ENCODE data around the gene FIZ1. TPM values are rescaled to one million over a fixed set of nuclear protein-coding genes. Genes with fewer than 3 reads are reported as not detected.
"Not testable (repeated sequence)": the region's sequence is repeated elsewhere in the genome, so short reads cannot be mapped to it uniquely, and the experiment has no call there.

Gene FIZ1
- total and polyA plus RNA-seq, 5 experiments from 2014 or later, result 2.8 to 22.0 (median 5.4) TPM

- H3K4me3 Mint-ChIP-seq, result peak overlapping the region in 4 of 10 donors; percentile 14 to 47 (median 26)
- POLR2A ChIA-PET, result interaction anchor here (0.7 to 3.9 kb wide), 2 partner anchors 11 to 112 kb away, joined by 4 to 25 read pairs; partner anchors contain the start of genes FIZ1, ZNF524 and ZNF628
Measured at GRCh38 chr19:55588738-55589137, 10.6 kb downstream of the FIZ1 start.

GRCh38 chr19:55586976-55587668 is 12.2 kb downstream of the FIZ1 start:
- ATAC-seq (peak; percentile 96 to 99), DNase-seq (peak; percentile 84 to 96 (median 92))
- Mint-ChIP-seq H3K9me3 (no peaks in the 10 kb centered on the region), H3K36me3 (no peaks in the 10 kb centered on the region), H3K27me3 (no peaks in the 10 kb centered on the region), H3K27ac (peak overlapping the region; percentile 37 to 94 (median 88)), H3K4me3 (peak overlapping the region; percentile 68 to 92 (median 88)), H3K4me1 (peaks cover 13 to 34% (median 29%) of the 10 kb centered on the region in 4 donors)
- POLR2A ChIA-PET, result interaction anchor here (0.7 to 3.9 kb wide), 3 partner anchors 8 to 45 kb away, joined by 3 to 25 read pairs (median 3); partner anchors contain the start of genes FIZ1 and ZNF524

More at GRCh38 chr19:55588738-55589137, 10.6 kb downstream of the FIZ1 start:
- H3K27me3 Mint-ChIP-seq, result no peaks in the 10 kb centered on the region
- peaks cover 13 to 34% (median 28%) of the 10 kb centered on the region in 4 donors for H3K4me1 Mint-ChIP-seq
- peaks cover 0 to 3% (median 2%) of the 10 kb centered on the region in 3 donors for H3K36me3 Mint-ChIP-seq
- H3K27ac Mint-ChIP-seq, result peak overlapping the region in 1 of 10 donors; percentile 43
- DNase-seq (no peak), ATAC-seq (no peak)
- H3K9me3 Mint-ChIP-seq, result no peaks in the 10 kb centered on the region

GRCh38 chr19:55585658-55586339 is 13.5 kb downstream of the FIZ1 start:
- POLR2A ChIA-PET, result interaction anchor here (0.5 to 3.9 kb wide), 8 partner anchors 10 to 535 kb away, joined by 3 to 25 read pairs (median 3); partner anchors contain the start of genes FIZ1 and ZNF524
- Mint-ChIP-seq H3K4me1 (peaks cover 18 to 46% (median 42%) of the 10 kb centered on the region in 4 donors), H3K36me3 (no peaks in the 10 kb centered on the region), H3K9me3 (no peaks in the 10 kb centered on the region), H3K4me3 (peak overlapping the region; percentile 68 to 92 (median 87)), H3K27me3 (no peaks in the 10 kb centered on the region), H3K27ac (peak overlapping the region; percentile 51 to 94 (median 84))
- DNase-seq (peak in 8 of 10 donors; percentile 30 to 78 (median 40)), ATAC-seq (peak; percentile 29 to 31)

GRCh38 chr19:55584871-55585270 is 14.4 kb downstream of the FIZ1 start:
- POLR2A ChIA-PET, result interaction anchor here (0.7 to 3.9 kb wide), 4 partner anchors 11 to 50 kb away, joined by 3 to 25 read pairs (median 4); partner anchors contain the start of genes FIZ1 and ZNF524
- no peaks in the 10 kb centered on the region for H3K9me3 Mint-ChIP-seq
- peaks cover 0 to 2% (median 0%) of the 10 kb centered on the region in 3 donors for H3K36me3 Mint-ChIP-seq
- H3K4me3 Mint-ChIP-seq, result peak overlapping the region in 6 of 10 donors; percentile 35 to 85 (median 65)
- DNase-seq, result no peak
- H3K27ac Mint-ChIP-seq, result peak overlapping the region in 6 of 10 donors; percentile 51 to 87 (median 75)
- no peak for ATAC-seq
- no peaks in the 10 kb centered on the region for H3K27me3 Mint-ChIP-seq
- peaks cover 20 to 50% (median 46%) of the 10 kb centered on the region in 4 donors for H3K4me1 Mint-ChIP-seq

- Mint-ChIP-seq H3K27ac (peak overlapping the region in 1 of 10 donors; percentile 51), H3K4me1 (peaks cover 22 to 52% (median 50%) of the 10 kb centered on the region in 4 donors), H3K4me3 (peak overlapping the region in 1 of 10 donors; percentile 35)
- H3K36me3 Mint-ChIP-seq, H3K27me3 Mint-ChIP-seq, ATAC-seq, DNase-seq, H3K9me3 Mint-ChIP-seq: not testable (repeated sequence)
- POLR2A ChIA-PET, result interaction anchor here (0.7 kb wide), 2 partner anchors 15 to 77 kb away, joined by 4 to 6 read pairs; partner anchors contain the start of gene FIZ1
Measured at GRCh38 chr19:55583897-55584296, 15.4 kb downstream of the FIZ1 start.

GRCh38 chr19:55582284-55582683 is 17.0 kb downstream of the FIZ1 start:
- ATAC-seq, H3K9me3 Mint-ChIP-seq, H3K36me3 Mint-ChIP-seq, DNase-seq, H3K27me3 Mint-ChIP-seq: not testable (repeated sequence)
- Mint-ChIP-seq H3K4me1 (peaks cover 20 to 46% (median 45%) of the 10 kb centered on the region in 4 donors), H3K4me3 (peak overlapping the region in 3 of 10 donors; percentile 89 to 92 (median 90)), H3K27ac (peak overlapping the region in 7 of 10 donors; percentile 24 to 92 (median 79))
- POLR2A ChIA-PET, result interaction anchor here (0.7 to 2.4 kb wide), 5 partner anchors 16 to 581 kb away, joined by 3 to 24 read pairs (median 3); partner anchors contain the start of genes FIZ1, ZNF524 and ZNF865

- peak overlapping the region; percentile 26 to 92 (median 84) for H3K27ac Mint-ChIP-seq
- H3K4me3 Mint-ChIP-seq, result peak overlapping the region in 7 of 10 donors; percentile 74 to 92 (median 83)
- H3K27me3 Mint-ChIP-seq, result no peaks in the 10 kb centered on the region
- H3K4me1 Mint-ChIP-seq, result peaks cover 18 to 41% (median 41%) of the 10 kb centered on the region in 4 donors
- POLR2A ChIA-PET, result interaction anchor here (0.7 to 2.4 kb wide), 6 partner anchors 15 to 580 kb away, joined by 3 to 24 read pairs (median 3); partner anchors contain the start of genes FIZ1, ZNF524 and ZNF865
- ATAC-seq (no peak), DNase-seq (no peak)
- H3K36me3 Mint-ChIP-seq, result peaks cover 3 to 13% (median 11%) of the 10 kb centered on the region in 3 donors
- peaks cover 0 to 6% (median 0%) of the 10 kb centered on the region in 9 donors for H3K9me3 Mint-ChIP-seq
Measured at GRCh38 chr19:55581823-55582223, 17.5 kb downstream of the FIZ1 start.

- H3K9me3 Mint-ChIP-seq, result peaks cover 0 to 8% (median 0%) of the 10 kb centered on the region in 9 donors
- H3K4me1 Mint-ChIP-seq, result peaks cover 18 to 36% (median 35%) of the 10 kb centered on the region in 4 donors
- POLR2A ChIA-PET, result interaction anchor here (0.6 to 2.4 kb wide), 10 partner anchors 15 to 378 kb away, joined by 3 to 24 read pairs (median 3); partner anchors contain the start of genes FIZ1, ZNF524, ZNF784 and ZNF865
- H3K4me3 Mint-ChIP-seq, result peak overlapping the region; percentile 74 to 92 (median 86)
- ATAC-seq (no peak), DNase-seq (peak in 2 of 10 donors; percentile 16 to 25)
- H3K36me3 Mint-ChIP-seq, result peaks cover 3 to 16% (median 12%) of the 10 kb centered on the region in 3 donors
- no peaks in the 10 kb centered on the region for H3K27me3 Mint-ChIP-seq
- H3K27ac Mint-ChIP-seq, result peak overlapping the region; percentile 73 to 92 (median 89)
Measured at GRCh38 chr19:55581145-55581822, 18.0 kb downstream of the FIZ1 start.

- peak; percentile 65 to 74 for ATAC-seq
- Mint-ChIP-seq H3K36me3 (peaks cover 3 to 16% (median 12%) of the 10 kb centered on the region in 3 donors), H3K27ac (peak within 1 kb of the TSS; percentile 88 to 96 (median 92)), H3K4me1 (peaks cover 18 to 31% (median 30%) of the 10 kb centered on the region in 4 donors), H3K4me3 (peak within 1 kb of the TSS; percentile 82 to 95 (median 87)), H3K9me3 (peaks cover 0 to 8% (median 0%) of the 10 kb centered on the region in 9 donors), H3K27me3 (no peaks in the 10 kb centered on the region)
- POLR2A ChIA-PET, result interaction anchor here (0.6 to 2.4 kb wide), 10 partner anchors 14 to 378 kb away, joined by 3 to 24 read pairs (median 3); partner anchors contain the start of genes FIZ1, ZNF524 and ZNF784
- peak; percentile 45 to 85 (median 69) for DNase-seq
Measured at GRCh38 chr19:55580628-55581144, 18.6 kb downstream of the FIZ1 start, which contains the start of gene ZNF579. Gene ZNF579, minus strand, starts transcription at chr19:55580848. Its CDS starts 1,209 bp downstream, at chr19:55579639.

GRCh38 chr19:55579766-55580621 is 19.3 kb downstream of the FIZ1 start:
- Mint-ChIP-seq H3K27me3 (no peaks in the 10 kb centered on the region), H3K27ac (peak overlapping the region; percentile 88 to 96 (median 92)), H3K9me3 (peaks cover 0 to 8% (median 0%) of the 10 kb centered on the region in 9 donors), H3K36me3 (peaks cover 3 to 16% (median 12%) of the 10 kb centered on the region in 3 donors), H3K4me3 (peak overlapping the region; percentile 82 to 95 (median 87)), H3K4me1 (peaks cover 13 to 25% (median 23%) of the 10 kb centered on the region in 4 donors)
- peak in 2 of 10 donors; percentile 13 to 24 for DNase-seq
- peak; percentile 53 to 54 for ATAC-seq
- POLR2A ChIA-PET, result interaction anchor here (0.8 to 2.4 kb wide), 7 partner anchors 13 to 57 kb away, joined by 3 to 24 read pairs (median 3); partner anchors contain the start of genes FIZ1, ZNF524 and ZNF784

Data from naive thymus-derived CD8-positive, alpha-beta T cell (primary cell).